ENCODE measurements around the gene JAZF1. TPM values are rescaled to one million over a fixed set of nuclear protein-coding genes. Genes with fewer than 3 reads are reported as not detected.

Gene JAZF1
- total RNA-seq, 4 donors from 2014 or later, result 4.7 to 8.1 (median 5.7) TPM

GRCh38 chr7:28042721-28043120 lies 137.9 kb downstream of the JAZF1 start:
- intact Hi-C loops (cut with DNase I; ENCODE audit: low total_unique reads), result no loop called here
- no peak for DNase-seq (ENCODE audit: low spot score in 2 of 2)
- TF ChIP-seq POLR2A (IDR thresholded peaks at IDR 0.05) (no peak), CTCF (IDR thresholded peaks at IDR 0.05) (no peak)
- H3K4me3 ChIP-seq (ENCODE audit: low read depth, poor library complexity, severe bottlenecking), result no peak overlapping the region
- 94 to 100% methylated on average over 1 of the region's 1 CpG for WGBS, 2 donors

DNA sequence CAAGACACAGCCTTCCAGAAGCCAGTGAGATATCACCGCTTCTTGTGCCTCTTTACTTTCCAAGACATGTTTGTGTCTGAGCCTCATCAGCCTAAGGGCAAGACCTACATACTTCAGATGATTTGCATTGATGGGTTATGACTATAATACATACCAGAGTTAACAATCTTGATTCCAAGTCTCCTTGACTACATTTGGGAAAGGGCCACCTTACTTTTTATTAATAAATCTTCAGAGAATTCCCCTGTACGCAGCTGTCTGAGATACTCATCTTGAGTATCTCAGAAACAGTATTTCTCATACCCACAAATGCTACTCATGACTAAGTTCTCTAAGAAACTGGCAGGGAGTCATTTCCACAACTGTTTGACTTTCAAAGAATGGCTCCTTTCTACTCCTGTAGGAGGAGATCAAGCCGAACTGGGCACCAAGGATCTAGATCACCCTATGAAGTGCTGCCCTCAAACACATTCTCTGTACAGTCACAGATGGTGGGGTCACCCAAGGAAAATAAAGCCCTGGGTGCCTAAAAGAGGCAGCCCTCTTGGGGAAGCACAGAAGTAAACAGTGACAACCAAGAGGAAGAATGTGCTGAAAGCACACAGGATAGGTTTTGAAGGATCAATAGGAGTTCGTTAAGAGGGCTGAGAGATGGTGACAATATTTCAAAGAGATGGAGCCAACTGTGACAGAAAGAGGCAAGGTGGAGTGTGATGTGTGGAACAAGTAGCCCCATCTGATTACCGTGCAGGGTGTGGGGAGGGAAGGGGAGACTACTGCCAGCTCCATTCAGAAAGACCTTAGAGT lies 138.9 kb downstream of the JAZF1 start:
- DNase-seq (ENCODE audit: low spot score in 2 of 2), result no peak
- intact Hi-C loops (cut with DNase I; ENCODE audit: low total_unique reads), result no loop called here
- H3K4me3 ChIP-seq (ENCODE audit: low read depth, poor library complexity, severe bottlenecking), result no peak overlapping the region
- no peak for TF ChIP-seq CTCF (IDR thresholded peaks at IDR 0.05)
- no peak for TF ChIP-seq POLR2A (IDR thresholded peaks at IDR 0.05)
- WGBS, 2 donors, result 62 to 68% methylated on average over 5 of the region's 5 CpGs

DNA sequence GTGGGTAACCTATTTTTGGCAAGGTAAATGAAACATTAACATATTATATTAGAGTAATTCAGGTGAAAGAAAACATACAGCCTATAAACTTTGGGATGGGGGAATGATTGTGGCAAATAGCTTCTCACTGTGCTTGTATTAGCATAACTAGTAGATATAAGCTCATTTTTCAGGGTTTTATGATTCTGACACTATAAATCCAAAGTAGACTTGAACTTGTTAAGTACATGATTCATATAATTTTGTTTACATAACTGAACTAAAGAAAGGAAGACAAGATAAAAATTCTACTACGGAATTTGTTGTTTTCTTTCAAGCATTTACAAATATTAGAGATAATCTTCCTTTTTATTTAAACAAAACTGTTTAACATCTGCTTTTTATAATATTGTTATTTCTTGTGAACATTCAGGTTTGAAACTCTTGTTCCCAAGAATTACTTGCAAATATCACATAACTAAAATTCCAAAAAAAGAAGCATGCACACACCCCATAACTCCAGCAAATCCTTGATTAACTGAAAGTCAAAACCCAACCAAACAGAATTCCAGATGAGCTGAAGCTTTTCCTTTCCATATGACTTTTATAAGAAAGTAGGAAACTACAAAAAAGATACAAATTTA lies 142.3 kb downstream of the JAZF1 start:
- no peak for TF ChIP-seq POLR2A (IDR thresholded peaks at IDR 0.05)
- no peak for TF ChIP-seq CTCF (IDR thresholded peaks at IDR 0.05)
- WGBS, 2 donors, result 73 to 82% methylated on average over 1 of the region's 1 CpG
- H3K4me3 ChIP-seq (ENCODE audit: low read depth, poor library complexity, severe bottlenecking), result no peak overlapping the region
- intact Hi-C loops (cut with DNase I; ENCODE audit: low total_unique reads), result no loop called here
- DNase-seq (ENCODE audit: low spot score in 2 of 2), result no peak

DNA sequence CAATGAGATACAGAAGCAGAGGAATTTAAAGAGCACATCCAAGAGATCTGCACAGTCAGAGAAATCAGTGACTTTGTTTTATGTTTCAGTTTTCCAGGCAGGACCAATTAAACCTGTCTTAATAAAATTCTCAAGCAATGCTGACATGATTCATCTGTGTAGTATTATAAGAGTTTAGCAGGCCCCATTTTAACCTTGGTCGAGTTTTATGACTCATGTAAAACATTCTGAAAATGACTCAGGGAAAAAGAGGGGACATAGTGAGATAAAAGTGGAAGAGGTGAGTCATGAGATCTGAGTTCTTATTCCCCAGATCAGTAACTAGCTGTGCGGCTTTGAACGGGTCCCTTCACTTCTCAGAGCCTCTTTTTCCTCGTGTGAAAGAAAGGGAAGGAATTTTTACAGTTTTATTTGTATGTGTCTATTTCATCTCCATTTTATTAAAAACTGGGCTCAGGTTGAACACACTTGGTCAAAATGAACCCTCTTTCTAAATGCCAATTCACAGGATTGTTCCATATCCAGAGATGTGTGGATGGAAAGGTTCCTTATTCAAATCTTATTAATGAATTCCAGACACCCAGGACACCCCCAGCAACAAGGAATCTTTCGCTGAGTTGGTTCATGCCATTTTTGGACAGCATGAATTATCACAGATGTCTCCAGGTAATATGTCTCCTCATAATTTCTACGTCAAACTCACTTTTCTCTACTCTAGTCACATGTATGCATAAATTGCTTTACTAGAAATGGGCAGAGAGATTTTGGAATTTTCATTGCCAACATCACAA lies 143.2 kb downstream of the JAZF1 start:
- TF ChIP-seq CTCF (IDR thresholded peaks at IDR 0.05) (no peak), POLR2A (IDR thresholded peaks at IDR 0.05) (no peak)
- DNase-seq (ENCODE audit: low spot score in 2 of 2), result no peak
- no peak overlapping the region for H3K4me3 ChIP-seq (ENCODE audit: low read depth, poor library complexity, severe bottlenecking)
- 49 to 58% methylated on average over 6 of the region's 6 CpGs for WGBS, 2 donors
- intact Hi-C loops (cut with DNase I; ENCODE audit: low total_unique reads), result no loop called here

DNA sequence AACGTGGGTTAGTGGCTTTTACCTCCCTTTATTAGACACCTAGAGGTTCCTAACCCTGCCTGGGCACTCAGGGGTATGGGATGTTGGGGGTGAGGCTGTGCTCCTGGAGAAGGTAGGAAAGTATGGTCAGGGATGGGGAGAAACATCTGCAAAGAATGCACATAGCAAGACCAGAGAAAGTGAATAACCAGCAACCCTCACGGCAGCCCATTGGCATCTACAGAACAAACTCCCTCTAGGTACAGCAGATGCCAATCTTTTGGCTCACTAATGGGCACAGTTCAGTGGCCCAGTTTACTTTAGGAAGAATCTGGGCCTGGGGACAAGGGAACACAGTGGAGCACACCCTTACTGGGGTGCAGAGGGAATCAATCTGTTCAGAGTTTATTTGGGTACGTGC lies 143.9 kb downstream of the JAZF1 start:
- intact Hi-C loops (cut with DNase I; ENCODE audit: low total_unique reads), result no loop called here
- DNase-seq (ENCODE audit: low spot score in 2 of 2), result no peak
- TF ChIP-seq POLR2A (IDR thresholded peaks at IDR 0.05) (no peak), CTCF (IDR thresholded peaks at IDR 0.05) (no peak)
- no peak overlapping the region for H3K4me3 ChIP-seq (ENCODE audit: low read depth, poor library complexity, severe bottlenecking)
- WGBS, 2 donors, result 50 to 64% methylated on average over 3 of the region's 3 CpGs
